COLO668 (cell line): Measurements from ENCODE around the gene ANKRD30A.
"Not testable (repeated sequence)": the region's sequence is repeated elsewhere in the genome, so short reads cannot be mapped to it uniquely, and the experiment has no call there.

Source experiments
- DNase-seq: peaks from one replicate; lab custom pipeline; 2025; ENCODE audit not compliant: unreplicated experiment; lab: John Stamatoyannopoulos, UW

The ANKRD30A gene, protein sequence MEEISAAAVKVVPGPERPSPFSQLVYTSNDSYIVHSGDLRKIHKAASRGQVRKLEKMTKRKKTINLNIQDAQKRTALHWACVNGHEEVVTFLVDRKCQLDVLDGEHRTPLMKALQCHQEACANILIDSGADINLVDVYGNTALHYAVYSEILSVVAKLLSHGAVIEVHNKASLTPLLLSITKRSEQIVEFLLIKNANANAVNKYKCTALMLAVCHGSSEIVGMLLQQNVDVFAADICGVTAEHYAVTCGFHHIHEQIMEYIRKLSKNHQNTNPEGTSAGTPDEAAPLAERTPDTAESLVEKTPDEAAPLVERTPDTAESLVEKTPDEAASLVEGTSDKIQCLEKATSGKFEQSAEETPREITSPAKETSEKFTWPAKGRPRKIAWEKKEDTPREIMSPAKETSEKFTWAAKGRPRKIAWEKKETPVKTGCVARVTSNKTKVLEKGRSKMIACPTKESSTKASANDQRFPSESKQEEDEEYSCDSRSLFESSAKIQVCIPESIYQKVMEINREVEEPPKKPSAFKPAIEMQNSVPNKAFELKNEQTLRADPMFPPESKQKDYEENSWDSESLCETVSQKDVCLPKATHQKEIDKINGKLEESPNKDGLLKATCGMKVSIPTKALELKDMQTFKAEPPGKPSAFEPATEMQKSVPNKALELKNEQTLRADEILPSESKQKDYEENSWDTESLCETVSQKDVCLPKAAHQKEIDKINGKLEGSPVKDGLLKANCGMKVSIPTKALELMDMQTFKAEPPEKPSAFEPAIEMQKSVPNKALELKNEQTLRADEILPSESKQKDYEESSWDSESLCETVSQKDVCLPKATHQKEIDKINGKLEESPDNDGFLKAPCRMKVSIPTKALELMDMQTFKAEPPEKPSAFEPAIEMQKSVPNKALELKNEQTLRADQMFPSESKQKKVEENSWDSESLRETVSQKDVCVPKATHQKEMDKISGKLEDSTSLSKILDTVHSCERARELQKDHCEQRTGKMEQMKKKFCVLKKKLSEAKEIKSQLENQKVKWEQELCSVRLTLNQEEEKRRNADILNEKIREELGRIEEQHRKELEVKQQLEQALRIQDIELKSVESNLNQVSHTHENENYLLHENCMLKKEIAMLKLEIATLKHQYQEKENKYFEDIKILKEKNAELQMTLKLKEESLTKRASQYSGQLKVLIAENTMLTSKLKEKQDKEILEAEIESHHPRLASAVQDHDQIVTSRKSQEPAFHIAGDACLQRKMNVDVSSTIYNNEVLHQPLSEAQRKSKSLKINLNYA (N-terminal part only)

GRCh38 chr10:37125191-37125732 is at the start of gene ANKRD30A:
ANKRD30A (plus strand) TSS chr10:37125598; CDS start chr10:37125788, 190 bp downstream.
- DNase-seq = no peak

DNA sequence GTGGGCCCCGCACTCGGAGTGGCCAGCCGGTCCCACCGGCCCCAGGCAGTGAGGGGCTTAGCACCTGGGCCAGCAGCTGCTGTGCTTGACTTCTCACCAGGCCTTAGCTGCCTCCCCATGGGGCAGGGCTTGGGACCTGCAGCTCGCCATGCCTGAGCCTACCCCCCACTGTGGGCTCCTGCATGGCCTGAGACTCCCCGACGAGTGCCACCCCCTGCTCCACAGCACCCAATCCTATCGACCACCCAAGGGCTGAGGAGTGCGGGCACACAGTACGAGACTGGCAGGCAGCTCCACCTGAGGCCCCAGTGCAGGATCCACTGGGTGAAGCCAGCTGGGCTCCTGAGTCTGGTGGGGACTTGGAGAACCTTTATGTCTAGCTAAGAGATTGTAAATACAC is 49.3 kb upstream of the ANKRD30A start:
- not testable (repeated sequence) for DNase-seq

- no peak for DNase-seq
These were observed 29.4 kb upstream of the ANKRD30A start for GRCh38 chr10:37095792-37096573.

- DNase-seq = no peak
These were observed 24.1 kb upstream of the ANKRD30A start for GRCh38 chr10:37101261-37101660.

GRCh38 chr10:37109000-37109399 is 16.4 kb upstream of the ANKRD30A start:
- DNase-seq = no peak

- DNase-seq = no peak
These were observed 866 bp upstream of the ANKRD30A start for GRCh38 chr10:37124532-37124931.

GRCh38 chr10:37125921-37126320 is 523 bp downstream of the ANKRD30A start:
- DNase-seq = no peak

DNA sequence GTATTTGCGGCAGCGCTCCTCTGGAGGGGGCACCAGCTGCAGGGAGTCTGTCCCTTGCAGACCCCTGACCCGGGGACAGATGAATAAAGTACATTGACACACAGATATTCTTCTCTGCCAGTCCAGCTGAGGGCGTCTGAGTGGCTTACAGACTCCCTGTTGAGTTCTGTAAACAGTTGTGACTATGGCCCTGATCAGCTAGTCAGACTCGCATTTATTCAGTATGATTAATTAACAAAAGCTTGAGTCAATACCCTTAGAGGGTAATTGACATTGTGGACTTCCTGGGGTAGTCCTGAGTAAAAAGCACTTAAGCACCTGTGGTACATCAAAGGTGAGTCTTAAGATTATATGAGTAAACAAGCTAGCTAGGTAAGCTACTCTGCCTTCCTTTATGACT is 21.0 kb downstream of the ANKRD30A start:
- DNase-seq = no peak

DNA sequence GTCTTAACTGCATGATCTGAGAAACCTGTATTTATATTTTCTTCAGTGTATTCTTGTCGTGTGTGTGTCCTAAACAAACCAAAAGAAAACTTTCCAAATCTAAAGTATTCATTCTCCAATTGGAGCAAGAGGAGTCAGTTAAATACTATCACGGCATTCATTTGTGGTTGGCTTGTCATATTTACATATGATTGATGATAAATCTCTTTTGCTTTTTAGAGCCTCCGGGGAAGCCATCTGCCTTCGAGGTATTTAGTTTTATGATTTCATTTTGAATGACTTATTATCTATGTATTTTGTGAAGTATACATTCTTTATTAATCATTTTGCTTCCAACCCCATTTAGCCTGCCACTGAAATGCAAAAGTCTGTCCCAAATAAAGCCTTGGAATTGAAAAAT is 37.0 kb downstream of the ANKRD30A start:
- not testable (repeated sequence) for DNase-seq

GRCh38 chr10:37171945-37172344 is 46.5 kb downstream of the ANKRD30A start:
- not testable (repeated sequence) for DNase-seq

- not testable (repeated sequence) for DNase-seq
These were observed 52.9 kb downstream of the ANKRD30A start for GRCh38 chr10:37178296-37178695.

GRCh38 chr10:37182719-37183118 is 57.3 kb downstream of the ANKRD30A start:
- DNase-seq = not testable (repeated sequence)

DNA sequence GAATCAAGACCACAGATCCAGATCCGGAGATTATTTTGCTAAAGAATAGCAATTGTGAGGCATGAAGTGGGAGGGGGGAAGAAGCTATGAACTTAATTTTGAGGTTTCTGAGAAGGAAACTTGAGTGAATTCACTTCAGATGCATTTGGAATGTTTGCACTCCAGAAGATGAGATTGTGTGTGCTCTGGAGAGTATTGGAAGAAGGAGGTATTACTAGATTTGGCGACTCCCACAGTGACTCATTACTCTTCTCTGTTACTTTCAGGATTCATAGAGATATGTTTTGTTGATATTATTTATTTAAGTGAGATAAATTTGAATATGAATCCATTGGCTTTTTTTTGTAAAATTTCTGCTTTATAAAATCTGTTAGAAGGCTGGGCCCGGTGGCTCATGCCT is 80.7 kb downstream of the ANKRD30A start:
- DNase-seq = no peak

GRCh38 chr10:37220866-37221265 is 95.5 kb downstream of the ANKRD30A start:
- DNase-seq = no peak

- DNase-seq = no peak
These were observed 96.6 kb downstream of the ANKRD30A start for GRCh38 chr10:37222046-37222445.

DNA sequence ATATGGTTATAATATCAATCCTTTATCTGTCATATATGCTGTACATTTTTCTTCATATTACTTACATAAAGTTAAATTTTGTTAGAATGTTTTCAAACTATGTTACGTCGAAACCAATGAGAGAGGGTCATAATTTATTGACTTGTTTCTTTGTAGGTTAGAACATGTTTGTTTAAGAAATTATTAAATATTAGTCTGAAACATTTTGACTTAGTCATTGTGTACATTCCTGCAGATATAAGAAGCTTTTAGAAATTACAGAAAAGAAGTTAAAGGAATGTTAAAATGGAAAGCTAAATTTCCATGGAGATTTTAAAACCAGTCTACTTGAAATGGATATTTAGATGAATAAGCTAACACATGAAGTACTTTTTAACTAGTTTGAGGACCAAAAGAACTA is 99.8 kb downstream of the ANKRD30A start:
- no peak for DNase-seq

GRCh38 chr10:37226524-37226923 is 101.1 kb downstream of the ANKRD30A start:
- DNase-seq = no peak

GRCh38 chr10:37234692-37235091 is 109.3 kb downstream of the ANKRD30A start:
- no peak for DNase-seq

DNA sequence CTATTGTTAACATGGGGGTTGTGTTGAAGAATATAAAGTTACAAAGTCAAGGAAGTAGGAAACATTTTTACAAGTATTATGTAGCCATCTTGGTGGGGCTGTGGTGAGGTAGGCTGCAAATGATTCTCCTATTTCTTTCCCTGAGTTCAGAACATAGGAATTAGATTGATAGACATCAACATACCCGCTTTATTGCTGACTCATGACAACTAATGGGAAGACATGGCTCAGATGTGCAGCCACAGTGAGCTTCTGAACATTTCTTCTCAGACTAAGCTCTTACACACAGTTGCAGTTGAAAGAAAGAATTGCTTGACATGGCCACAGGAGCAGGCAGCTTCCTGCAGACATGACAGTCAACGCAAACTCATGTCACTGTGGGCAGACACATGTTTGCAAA is 110.7 kb downstream of the ANKRD30A start:
- no peak for DNase-seq

GRCh38 chr10:37240223-37240622 is 114.8 kb downstream of the ANKRD30A start:
- DNase-seq = no peak
